GM18502 (cell line): ENCODE measurements around the gene B3GAT2.

ENCODE experiments used
- ATAC-seq: cut with Tn5 transposase; IDR thresholded peaks from one replicate; pipeline ENCODE4 v1.9.1; 2021; ENCODE audit warnings: mild to moderate bottlenecking; ENCODE audit not compliant: unreplicated experiment, poor library complexity

The B3GAT2 gene

DNA sequence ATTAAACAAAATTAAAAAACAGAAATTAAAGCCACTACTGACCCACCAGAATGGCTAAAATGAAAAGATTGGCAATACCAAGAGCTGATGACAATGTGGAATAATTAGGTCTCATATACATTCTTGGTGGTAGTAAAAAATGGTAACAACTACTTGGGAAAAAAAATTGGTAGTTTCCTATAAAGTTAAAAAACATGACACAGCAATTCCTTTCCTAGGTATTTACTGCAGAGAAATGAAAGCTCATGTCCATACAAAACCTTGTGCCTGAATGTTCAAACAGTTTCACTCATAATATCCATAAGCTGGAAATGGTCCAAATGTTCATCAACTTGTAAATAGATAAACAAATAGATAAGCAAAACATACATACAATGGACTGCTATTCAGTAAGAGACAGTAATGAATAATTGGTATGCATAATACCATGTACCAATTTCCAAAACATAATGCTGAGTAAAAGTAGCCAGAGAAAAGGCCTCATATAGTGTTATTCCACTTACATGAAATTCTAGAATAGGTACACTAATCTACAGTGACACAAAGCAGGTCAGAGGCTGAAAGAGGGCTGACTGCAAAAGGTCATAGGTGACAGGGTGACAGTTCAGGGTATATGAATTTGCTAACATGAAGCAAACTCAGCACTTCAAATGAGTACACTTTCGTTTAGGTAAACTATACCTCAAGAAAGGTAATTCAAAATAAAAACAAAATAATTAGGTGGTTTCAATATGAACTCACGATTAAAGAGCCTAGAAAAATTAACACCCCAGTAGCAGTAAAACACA is 53.0 kb downstream of the B3GAT2 start:
- no peak for ATAC-seq

DNA sequence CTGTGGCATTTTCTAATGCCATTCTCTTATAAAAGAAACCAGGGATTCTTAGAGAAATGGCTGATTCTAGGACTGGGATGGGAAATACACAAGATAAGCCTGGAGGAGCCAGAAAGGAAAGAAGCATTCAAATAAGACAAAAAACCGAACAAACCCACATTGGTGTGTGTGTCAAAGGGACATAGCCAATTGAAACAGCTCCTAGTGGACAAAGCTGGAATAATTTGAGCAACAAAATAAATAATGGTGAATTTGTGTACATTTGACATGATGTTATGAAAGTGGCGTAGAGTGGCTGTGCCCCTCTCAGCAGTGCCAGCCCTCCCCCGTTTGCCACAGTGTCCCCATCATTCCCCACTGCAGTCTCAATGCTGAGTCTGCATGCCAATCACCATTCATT is 55.5 kb downstream of the B3GAT2 start:
- ATAC-seq = no peak

DNA sequence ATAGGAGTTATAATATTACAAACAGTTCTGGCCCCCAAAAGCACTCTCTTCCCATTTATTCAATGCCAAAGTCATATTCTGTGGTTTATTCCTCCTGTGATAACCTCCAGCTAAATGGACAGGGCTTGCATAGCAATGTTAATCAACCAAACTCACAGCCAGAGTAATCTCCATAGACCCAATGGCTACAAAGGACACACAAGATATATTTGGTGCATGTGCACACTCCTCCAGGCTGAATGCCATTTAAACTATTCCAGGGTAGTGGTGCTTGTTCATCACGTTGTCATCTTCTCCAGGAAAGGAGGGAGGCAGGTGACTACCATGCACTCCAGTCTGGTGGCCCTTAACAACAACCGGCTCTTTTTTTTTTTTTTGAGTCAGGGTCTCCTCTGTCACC is 56.8 kb downstream of the B3GAT2 start:
- no peak for ATAC-seq

DNA sequence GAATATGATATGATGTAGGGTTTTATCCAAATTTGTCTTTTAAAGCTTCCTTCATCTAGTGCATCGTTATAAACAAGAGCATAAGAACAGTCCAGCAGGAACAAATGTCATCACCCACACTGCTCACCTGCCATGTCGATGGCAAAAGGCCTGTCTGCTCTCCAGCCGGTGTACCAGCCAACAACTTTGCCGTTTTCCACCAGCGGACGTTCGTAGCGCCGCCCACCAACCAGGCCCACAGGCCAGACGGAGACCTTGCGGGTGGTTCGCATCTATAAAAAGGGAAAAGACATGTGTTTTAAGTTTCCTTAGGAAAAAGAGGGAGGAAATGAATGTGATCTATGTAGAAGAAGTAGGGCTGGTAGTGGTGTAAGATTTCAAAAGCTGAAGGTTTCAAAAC is 62.9 kb downstream of the B3GAT2 start:
- ATAC-seq = no peak

DNA sequence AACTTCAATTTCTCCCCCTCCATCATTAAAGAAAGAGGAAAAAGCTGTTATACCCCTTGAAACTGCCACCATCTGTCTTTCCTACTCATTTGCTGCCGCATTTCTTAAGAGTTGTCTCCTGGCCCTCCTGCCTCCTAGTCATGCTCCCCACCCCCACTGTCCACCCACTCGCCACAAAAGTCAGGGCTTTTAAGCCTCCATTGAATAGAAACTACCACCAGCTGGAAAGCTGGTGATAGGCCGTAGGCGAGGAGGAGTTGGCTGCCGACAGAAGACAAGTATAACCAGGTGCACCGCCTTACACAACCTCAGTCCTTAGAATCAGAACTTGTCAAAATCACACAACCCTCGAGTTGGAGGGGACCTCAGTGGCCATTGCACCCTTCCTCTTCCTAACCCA is 67.6 kb downstream of the B3GAT2 start:
- ATAC-seq = no peak

DNA sequence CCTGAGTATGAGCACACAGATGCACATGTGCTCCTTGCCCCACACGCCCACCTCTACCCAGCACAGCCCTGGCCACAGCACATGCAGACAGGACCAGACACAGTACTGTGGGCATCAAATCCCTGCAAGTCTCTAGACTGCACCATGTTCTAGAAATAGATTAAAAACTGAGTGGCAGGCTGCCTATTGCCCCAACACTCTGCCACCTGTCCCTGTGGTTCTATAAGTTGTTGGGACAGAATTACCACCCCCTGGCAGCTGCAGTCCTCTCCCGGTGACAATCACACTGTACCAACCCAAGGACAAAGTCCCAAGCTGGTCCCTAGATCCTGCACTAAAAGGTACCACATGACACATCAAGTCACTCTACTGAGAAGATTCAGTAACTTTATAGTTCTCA is 70.2 kb downstream of the B3GAT2 start:
- ATAC-seq = no peak

DNA sequence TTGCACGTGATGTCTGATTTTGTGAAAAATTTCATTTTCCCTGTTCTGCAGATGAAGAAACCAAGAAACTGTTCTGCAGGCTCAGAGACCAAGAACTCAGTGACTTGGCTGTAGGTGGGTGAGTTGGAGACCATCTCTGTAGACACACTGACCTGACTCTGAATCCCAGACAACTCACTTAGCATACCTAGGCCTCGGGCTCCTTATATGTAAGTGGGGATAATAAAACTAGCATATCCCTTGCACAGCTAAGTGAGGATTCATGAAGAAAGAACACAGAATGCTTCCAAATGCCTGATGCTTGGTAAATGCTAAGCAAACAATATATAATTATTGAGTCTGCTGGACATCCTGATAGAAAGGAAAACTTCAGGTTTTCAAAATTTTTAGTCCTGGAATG is 70.8 kb downstream of the B3GAT2 start:
- no peak for ATAC-seq

DNA sequence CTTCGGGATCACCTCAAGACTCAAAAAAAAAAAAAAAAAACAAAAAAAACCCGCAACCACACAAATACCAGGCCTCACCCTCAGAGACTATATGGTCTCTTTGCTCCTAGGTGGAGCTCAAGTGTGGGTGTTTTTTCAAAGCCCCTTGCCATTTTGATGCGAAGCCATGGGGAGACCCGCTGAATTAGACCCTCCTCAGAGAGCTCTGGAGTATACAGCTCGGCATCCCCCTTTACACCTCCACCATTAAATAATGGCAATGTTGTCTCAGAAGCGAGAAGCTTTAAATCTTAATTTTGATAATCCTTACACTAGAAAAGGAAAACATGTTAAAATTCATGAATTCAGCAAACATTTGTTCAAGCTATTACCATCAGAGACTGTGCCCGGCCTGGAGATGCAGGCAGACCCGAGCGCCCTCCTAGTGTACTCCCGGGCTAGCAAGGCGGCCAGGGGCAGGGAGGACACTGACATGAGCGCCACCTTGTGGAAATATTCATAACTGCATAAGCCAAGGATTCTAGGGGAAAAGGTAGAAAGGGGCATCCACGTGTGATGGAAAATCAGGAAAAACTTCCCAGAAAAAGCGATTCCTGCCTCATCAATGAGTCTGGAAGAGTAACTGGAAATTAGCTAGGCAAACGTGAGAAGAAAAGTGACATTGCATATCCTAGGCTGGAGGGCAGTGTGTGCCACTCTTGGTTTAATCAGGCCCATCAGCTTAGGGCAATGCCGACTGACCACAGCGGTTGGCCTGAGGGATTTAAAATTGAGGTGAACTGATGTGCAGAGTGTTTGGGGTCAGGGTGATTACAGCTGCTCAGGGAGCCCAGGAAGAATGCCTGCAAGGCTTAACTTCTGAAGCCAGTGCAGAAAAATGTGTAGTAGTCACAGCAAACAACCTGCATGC is 72.5 kb downstream of the B3GAT2 start:
- ATAC-seq = peak; percentile 79

DNA sequence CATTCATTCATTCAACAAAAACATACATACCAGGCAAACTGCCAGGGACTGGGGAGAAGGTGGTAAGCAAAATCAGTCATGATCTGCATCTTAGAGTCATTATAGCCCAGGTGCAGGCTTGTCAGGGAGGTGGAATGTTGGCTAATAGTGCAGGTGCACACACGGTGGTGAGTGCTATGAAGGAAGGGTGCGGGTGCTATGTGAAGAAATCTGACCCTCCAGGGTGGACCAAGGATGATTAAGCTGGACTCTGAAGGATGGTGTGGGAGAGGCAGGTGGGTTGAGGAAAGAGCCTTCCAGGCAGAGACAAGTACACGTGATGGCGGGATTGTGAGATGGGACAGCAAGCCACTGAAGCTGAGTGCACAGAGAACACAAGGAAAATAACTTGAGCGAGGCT is 77.4 kb downstream of the B3GAT2 start:
- no peak for ATAC-seq

DNA sequence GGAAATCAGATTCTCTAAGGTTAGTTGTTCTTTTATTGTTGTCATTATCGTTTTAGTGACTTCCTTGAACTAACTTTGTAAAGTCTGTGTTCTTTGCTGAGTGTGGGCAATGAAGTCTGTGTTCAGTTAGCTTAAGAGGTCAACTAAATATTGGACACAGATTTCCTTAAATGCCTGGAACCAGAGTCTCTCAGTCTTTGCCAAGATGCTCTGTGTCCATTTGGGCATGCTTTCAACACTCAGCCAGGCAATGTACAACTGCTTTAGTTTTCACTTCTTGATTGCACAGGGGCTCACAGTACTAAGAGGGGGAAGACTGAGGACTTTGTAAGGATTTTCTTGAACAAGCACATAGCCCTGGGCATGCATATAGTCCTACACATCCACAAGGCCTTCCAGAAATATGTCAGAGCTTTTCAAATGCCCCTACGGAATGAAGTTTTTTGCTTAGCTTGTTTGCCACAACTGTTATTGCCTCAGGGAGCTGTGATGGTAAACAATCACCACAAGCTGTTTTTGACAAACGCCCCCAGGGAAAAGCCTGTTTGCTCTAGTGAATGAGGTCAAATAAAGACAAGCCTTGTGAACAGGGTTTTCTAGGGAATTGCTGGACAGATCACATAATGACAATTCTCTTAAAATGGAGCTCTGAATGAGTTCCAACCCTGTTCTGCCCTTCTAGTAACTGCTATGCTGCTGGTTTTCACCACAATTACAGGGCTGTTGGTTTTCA is 82.5 kb downstream of the B3GAT2 start:
- no peak for ATAC-seq

DNA sequence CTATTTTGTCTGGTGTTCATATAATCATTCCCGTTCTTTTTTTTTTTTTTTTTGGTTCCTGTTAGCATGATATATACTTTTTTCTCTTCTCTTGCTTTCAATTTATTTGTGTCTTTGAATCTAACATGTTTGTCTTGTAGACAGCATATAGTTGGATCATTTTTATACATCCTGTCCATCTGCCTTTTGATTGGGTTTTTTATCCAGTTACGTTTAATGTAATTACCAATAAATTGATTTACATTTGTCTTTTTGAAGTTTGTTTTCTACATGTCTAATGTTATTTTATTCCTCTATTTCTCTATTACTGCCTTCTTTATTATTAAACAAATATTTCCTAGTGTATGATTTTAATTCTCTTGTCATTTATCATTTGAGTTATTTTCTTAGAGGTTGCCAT is 84.4 kb downstream of the B3GAT2 start:
- ATAC-seq = no peak

DNA sequence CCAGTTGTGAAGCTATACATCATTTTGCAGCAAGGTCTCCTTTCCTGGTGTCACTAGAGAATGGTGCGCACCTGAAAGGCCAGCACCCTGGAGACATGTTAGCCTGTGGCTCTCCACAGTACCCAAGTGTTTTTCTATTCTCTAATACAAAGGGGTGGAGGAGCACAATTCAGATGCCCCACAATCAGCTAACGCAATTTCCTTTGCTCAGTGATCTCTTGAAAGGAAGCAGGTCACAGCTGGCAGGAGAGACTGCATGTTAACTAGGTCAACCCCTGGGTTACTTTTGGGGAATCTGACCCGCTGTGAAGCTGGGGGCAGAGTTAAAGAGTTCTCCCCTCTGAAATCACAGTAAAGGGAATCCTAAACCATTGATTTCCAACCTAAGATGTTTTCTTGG is 92.5 kb downstream of the B3GAT2 start:
- no peak for ATAC-seq

DNA sequence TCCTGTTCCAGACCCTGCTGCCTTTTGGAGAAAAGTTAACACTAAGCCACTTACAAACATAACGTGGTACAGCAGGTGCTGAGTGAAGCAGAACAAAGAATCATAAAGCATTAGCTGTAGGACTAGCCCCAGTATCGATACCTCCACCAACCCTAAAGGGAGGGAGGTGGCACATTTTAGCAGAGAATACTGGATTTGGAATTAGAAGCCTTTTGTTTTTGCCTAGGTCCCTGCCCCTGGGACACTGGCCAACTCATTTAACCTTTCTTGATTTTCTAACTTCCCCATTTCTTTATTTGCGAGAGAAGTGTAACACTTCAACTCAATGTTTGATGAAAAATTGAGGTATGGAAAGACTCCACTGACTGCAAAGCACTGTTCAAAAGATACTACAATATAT is 93.5 kb downstream of the B3GAT2 start:
- ATAC-seq = peak; percentile 42

DNA sequence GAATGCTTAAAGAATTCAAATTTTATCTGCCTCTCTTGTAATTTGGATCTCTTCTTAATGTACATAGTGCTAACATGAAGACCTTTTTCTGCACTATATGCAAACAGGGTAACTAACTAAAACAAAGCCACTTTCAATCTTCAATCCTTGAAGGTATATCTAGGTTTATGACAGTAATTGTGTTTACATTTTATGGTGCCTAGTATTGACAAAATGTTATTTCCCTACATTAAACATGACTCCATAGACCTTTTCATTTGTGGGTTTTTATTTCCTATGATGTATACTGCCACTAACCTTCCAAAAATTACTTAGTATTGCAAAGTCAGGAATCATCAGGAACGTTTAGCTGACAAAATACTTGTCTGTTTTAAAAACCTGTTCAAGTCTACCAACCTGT is 95.9 kb downstream of the B3GAT2 start:
- ATAC-seq = no peak

DNA sequence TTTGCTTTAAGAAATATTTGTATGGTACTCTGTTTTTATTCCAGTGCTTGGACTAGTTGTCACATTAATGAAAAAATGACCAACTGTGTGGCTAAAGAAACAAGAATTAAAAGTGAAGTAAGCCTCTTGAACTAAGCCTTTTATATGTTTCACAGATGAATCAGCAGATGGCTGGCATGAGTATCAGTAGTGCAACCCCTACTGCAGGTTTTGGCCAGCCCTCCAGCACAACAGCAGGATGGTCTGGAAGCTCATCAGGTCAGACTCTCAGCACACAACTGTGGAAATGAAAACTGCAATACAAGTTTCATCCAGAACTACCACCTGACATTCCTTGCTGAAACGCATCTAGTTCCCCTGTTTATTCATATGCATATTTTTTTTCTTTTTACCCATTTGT is 96.8 kb downstream of the B3GAT2 start:
- ATAC-seq = no peak

DNA sequence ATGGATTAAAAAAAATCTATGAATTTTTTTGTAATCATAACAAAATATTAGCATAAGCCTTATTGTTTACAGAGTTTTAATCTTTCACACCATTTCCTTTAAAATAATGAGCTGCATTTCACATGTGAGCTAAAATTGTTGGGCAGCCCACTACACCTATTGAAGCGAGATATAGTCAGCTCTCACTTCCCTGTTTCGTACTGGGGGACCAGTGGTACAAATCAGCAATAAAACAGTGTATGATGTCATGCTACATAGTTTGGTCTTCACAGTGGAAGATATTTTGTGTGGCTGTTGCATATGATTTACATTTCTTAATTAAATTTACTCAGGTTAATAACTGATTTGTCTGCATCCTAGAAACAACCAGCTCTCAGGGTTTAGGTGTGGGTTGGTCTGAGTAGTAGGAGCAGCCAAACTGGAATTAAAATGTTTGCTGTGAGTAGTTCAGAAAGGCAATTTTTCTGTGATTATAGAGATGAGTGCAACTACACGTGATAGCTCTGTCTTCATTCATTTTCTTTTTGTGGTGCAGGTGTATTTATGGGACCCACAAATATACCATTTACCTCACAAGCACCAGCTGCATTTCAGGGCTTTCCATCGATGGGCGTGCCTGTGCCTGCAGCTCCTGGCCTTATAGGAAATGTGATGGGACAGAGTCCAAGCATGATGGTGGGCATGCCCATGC is 99.3 kb downstream of the B3GAT2 start:
- ATAC-seq = peak; percentile 100

DNA sequence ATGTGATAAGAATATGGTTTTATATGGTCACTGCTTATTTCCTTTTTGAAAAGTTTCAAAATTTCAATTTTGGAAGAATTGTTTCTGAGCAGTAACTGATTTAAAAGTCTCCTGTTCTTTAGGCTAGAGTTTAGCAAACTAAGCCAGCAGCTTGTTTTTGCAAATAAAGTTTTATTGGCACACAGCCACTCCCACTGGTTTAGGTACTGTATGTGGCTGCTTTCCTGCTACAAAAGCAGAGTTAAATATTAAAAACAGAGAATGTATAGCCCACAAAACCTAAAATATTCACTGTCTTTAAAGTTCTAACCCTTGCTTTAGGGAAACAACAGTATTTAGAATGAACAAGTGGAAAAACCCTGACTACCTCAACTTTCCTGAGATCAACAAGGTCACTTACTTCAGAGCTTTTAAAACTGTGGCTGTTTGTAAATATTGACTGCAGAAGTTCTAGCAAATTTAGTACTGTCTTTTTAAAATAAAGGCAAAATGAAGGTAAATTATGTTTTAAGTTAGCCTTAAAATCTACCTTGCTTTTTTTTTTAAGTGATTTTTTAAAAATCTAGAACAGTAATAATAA is 104.1 kb downstream of the B3GAT2 start:
- no peak for ATAC-seq

DNA sequence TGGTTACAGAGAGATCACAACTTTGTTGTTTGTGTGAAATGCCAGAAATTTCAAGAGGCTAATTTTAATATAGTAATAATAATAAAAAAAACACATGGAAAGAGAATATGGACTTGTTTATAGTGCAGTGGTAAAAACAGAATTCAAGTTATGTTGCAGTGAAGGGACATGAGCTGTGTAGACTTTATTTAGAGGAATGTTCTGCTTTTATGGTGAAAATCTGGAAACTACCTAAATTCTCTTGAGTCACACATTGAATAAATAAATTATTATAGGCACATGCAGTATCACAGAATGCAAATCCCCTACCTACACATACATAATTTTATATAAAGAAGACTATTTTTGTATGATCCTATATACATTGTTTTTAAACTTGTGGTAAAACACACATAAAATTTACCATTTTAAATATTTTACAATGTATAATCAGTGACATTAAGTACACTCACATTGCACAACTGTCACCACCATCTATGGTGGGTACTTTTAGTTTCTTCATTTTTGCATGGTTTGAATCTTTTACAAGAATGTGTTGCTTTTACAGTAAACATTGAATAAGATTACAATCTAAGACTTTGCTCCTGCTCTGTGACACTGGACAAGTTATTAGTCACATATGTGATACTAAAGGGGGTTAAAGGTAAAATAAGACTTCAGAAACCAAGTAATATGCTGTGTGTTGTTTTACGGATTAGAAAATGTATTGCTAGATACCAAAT is 107.4 kb downstream of the B3GAT2 start:
- ATAC-seq = no peak
